HepG2 (cell line): Measurements from ENCODE around the gene DHH. TPM values are rescaled to one million over a fixed set of nuclear protein-coding genes. Genes with fewer than 3 reads are reported as not detected.
A peak's percentile ranks its signal among the peaks of the same experiment; 100 is the strongest.

Experiments used
- AKAP8 ChIP-seq: sonication (generic); formaldehyde crosslinking; IDR thresholded peaks from 2 replicates; pipeline ENCODE4 v1.5.1; 2020; ENCODE audit warnings: mild to moderate bottlenecking, missing genetic modification reagents
- ARID5B ChIP-seq: IDR thresholded peaks from 2 replicates; pipeline ENCODE4 v1.4.0; 2020; ENCODE audit warnings: mild to moderate bottlenecking, missing genetic modification reagents
- KIAA2018 ChIP-seq: sonication (generic); formaldehyde crosslinking; IDR thresholded peaks from 2 replicates; pipeline ENCODE4 v1.5.0; 2020; ENCODE audit warnings: mild to moderate bottlenecking, missing genetic modification reagents, borderline replicate concordance
- SIX4 ChIP-seq: sonication (generic); formaldehyde crosslinking; IDR thresholded peaks from 2 replicates; pipeline ENCODE4 v1.4.0; 2020; ENCODE audit warnings: missing genetic modification reagents
- SMAD1 ChIP-seq: sonication (generic); formaldehyde crosslinking; IDR thresholded peaks from 2 replicates; pipeline ENCODE4 v1.4.0; 2020; ENCODE audit warnings: missing genetic modification reagents, low read depth, mild to moderate bottlenecking, borderline replicate concordance
- SNAPC2 ChIP-seq: sonication (generic); formaldehyde crosslinking; IDR thresholded peaks from 2 replicates; pipeline ENCODE4 v1.8.1; 2022; ENCODE audit warnings: mild to moderate bottlenecking, missing genetic modification reagents
- SP5 ChIP-seq: IDR thresholded peaks from 2 replicates; pipeline ENCODE4 v1.6.1; 2016; ENCODE audit warnings: low read depth, borderline replicate concordance
- WIZ ChIP-seq: sonication (generic); formaldehyde crosslinking; IDR thresholded peaks from 2 replicates; pipeline ENCODE4 v1.5.1; 2020; ENCODE audit warnings: mild to moderate bottlenecking, missing genetic modification reagents
- ZNF558 ChIP-seq: sonication (generic); formaldehyde crosslinking; IDR thresholded peaks from 2 replicates; pipeline ENCODE4 v1.9.0; 2022; ENCODE audit warnings: mild to moderate bottlenecking, missing genetic modification reagents, borderline replicate concordance
- ZNF788 ChIP-seq: sonication (generic); formaldehyde crosslinking; IDR thresholded peaks from 2 replicates; pipeline ENCODE4 v1.5.0; 2020; ENCODE audit warnings: mild to moderate bottlenecking, missing genetic modification reagents, borderline replicate concordance
- ZNF792 ChIP-seq: IDR thresholded peaks from 2 replicates; pipeline ENCODE4 v1.6.1; 2016
- polyA plus RNA-seq, 8 experiments: library from polyadenylated mRNA; depleted of rRNA in 3 of 8; stranded (reverse) in 7 of 8; unstranded in 1 of 8; fragments of >200 nt; fragmentation: Illumina TruSeq in 4 of 8; extraction: Trizol in 4 of 8; gene quantifications; 2 replicates each; pipeline versions ENCODE4 v1.2.1 to v1.2.3, GENCODE V29; 2011 to 2016; ENCODE audit warnings: low read depth in 4 of 8, missing spikeins in 1 of 8, mixed read lengths in 1 of 8; ENCODE audit not compliant: insufficient read depth in 1 of 8
- total RNA-seq, 5 experiments: library from RNA; depleted of rRNA; stranded (reverse); fragments of >200 nt; fragmentation: Illumina TruSeq; extraction: Trizol; gene quantifications; 2 replicates each; pipeline ENCODE4 v1.2.3, GENCODE V29; 2016; ENCODE audit warnings: low read depth in 1 of 5

The DHH gene
- total and polyA plus RNA-seq, 2 of the 13 experiments (the other 11 are each of a cell fraction or from before 2014, with no cell fraction given): not detected

- TF ChIP-seq ARID5B (CRISPR knock-in tag) (no peak; the same call in 1 of the 2 replicates), ZNF788 (CRISPR knock-in tag) (no peak), KIAA2018 (CRISPR knock-in tag) (no peak), SMAD1 (no peak), SP5 (no peak; the same call in 1 of the 2 replicates), AKAP8 (no peak), WIZ (CRISPR knock-in tag) (no peak), ZNF558 (CRISPR knock-in tag) (0 out of 2 replicates have a peak, but pooled peaks have one; percentile 52), ZNF792 (CRISPR knock-in tag) (peak; percentile 68; the same call in 1 of the 2 replicates), SNAPC2 (CRISPR knock-in tag) (peak; percentile 82; the same call in 1 of the 2 replicates), SIX4 (CRISPR knock-in tag) (no peak)
These were observed 24.9 kb downstream of the DHH start, which contains the start of gene RHEBL1 (continued) for GRCh38 chr12:49069507-49070346.
